Colon (tissue), 2 donors: ENCODE measurements around the gene INTS4.
"Not testable (repeated sequence)": the region's sequence is repeated elsewhere in the genome, so short reads cannot be mapped to it uniquely, and the experiment has no call there.

ENCODE experiments used
- FAIRE-seq: peaks from 2 replicates; lab custom pipeline; 2012; peaks lifted over from hg19 to GRCh38; lab: Jason Lieb, UNC
- donor health status: control.
- donor health status: control.

The INTS4 gene

DNA sequence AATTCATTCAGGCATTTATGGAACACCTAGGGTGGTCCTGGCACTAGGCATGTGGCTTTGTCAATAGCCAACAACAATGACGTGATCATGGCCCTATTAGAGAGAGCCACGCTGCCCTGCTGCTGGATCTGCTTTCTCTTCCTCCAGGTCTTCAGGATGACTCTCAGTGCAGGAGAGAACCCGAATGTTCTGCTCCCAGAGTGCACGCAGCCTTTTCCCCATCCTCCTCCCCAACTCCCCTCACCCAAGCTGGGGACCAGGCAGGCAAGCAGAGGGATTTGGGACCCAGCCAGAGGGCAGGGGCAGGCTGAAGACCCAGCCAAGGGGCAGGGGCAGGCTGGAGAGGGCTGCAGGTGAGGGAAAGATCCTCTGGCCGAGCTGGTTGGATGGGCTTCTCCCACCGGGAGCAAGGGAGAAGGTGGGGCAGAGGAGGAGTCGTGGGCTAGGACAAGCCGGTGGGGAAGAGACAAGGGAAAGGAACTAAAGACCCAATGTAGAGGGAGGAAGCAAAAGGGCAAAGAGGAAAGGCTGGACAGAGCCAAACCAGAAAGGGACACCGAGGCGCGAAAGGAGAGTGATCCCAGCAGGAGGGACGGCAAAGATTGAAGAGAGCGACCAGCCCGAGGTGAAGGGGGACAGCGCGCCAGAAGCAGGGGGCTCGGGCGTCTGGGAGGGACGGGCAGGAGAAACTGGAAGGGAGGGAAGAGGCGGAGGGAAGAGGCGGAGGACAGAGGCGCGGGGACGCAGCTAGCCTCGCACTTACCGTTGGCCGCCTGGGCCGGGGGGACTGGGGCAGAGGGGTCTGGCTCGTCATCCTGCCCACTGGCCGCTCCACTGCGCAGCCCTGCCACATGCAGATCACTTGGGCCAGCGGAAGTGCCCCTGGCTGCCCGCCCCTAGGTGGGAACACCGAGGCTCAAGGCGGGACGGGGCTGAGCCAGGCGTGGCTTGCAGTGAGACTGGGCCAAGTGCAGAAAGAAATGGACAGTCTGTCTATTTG, 28.2 kb upstream of the INTS4 start, which contains the start of gene KCTD14:
Gene KCTD14 (minus strand): TSS at position 880 of the 1,000 bp plus-strand sequence. CDS start 27 bp downstream, at position 853.
- no peak for FAIRE-seq

DNA sequence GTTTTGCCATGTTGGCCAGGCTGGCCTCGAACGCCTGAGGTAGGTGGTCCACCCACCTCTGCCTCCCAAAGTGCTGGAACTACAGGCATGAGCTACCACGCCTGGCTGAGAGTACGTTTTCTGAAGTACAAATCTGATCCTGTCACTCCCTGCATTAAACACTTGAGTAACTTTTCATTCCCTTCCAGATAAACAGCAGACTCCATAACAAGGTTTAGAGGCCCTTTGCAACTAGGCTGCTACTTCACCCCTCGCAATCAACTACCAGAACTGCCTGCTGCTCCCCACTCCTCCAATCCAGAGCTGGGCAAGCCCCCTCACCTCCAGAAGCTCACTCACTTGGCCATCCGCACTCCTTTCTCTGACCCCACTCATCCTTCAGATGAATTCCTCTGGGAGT, 27.1 kb upstream of the INTS4 start:
- no peak for FAIRE-seq

DNA sequence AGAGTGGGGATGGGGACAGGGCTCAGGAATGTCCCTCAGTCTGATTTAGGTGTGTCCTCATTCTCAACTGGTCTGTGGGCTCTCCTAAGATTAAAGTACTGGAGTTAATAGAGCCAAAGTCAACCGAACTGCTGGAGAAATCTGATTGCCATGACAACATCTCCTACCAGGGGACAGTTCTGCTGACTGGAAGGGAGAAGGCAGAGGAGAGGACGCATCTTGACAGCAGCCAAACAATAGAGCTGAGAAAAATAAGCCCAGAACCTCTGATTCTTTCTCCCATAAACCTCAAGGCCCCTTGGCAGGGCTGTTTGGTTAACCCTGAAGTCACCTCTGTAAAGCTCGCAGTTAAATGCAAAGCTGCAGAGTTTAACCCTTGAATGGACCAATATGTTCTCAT, 25.8 kb upstream of the INTS4 start:
- no peak for FAIRE-seq

DNA sequence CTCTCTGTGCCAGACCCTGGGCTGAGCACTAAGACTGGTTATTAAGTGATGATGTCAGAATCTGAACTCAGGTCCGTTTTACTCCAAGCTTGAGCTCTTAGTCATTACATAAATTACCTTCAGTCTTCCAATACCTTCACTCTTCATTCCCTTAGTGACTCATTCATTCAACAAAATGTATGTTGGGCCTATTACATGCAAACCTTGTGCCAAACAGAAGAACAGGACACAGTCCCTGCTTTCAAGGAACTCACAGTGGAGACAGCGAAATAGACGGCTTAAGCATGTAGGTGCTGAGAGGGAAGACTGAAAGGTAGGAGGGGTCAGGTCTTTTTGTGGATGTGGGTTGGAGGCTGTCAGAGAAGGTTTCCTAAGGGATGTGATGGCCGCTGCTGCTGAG, 25.3 kb upstream of the INTS4 start:
- no peak for FAIRE-seq

DNA sequence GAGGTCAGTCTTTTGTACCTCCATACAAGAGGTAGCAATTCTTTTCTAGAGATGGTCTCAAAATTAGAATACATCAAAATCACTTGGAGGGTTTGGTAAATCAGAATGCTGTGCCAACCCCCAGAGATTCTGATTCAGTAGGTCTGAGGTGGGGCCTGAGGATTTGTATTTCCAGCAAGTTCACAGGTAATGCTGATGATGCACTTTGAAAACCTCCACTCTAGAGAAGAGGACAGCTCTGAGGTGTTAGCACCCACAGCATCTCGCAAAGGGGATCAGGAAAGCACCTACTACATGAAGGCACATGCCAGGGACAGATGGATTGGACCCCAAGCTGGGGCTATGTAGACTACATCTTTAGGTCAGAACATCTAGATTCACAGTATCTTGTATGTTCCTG, 21.4 kb upstream of the INTS4 start:
- no peak for FAIRE-seq

DNA sequence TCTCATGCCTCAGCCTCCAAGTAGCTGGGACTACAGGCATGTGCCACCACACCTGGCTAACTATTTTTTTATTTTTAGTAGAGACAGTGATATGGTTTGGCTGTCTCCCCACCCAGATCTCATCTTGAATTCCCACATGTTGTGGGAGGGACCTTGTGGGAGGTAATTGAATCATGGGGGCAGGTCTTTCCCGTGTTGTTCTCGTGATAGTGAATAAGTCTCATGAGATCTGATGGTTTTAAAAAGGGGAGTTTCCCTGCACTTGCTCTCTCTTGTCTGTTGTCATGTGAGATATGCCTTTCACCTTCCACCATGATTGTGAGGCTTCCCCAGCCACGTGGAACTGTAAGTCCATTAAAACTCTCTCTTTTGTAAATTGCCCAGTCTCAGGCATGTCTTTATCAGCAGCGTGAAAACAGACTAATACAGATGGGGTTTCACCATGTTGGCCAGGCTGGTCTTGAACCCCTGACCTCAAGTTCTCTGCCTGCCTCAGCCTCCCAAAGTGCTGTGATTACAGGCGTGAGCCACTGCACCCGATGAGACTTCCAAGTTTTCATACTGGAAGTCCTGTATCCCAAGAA, 20.6 kb upstream of the INTS4 start:
- FAIRE-seq = not testable (repeated sequence)

DNA sequence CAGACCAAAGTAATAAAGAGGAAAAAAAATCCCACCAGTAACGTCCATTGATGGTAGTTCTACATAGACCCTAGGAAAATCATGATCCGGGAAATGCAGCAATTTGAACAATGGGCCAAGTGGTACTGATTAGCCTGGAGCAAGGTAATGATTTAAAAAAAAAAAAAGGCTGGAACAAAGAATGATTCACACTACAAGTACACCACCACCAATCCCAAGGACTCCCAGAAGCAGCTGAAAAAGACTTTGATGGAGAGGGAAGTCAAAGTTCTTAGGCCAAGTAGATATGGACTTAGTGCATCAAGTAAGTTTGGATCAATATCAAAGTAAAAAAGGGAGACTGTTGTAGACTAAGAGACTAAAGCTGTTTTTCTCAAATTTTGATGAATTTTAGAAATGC, 16.8 kb upstream of the INTS4 start:
- no peak for FAIRE-seq

DNA sequence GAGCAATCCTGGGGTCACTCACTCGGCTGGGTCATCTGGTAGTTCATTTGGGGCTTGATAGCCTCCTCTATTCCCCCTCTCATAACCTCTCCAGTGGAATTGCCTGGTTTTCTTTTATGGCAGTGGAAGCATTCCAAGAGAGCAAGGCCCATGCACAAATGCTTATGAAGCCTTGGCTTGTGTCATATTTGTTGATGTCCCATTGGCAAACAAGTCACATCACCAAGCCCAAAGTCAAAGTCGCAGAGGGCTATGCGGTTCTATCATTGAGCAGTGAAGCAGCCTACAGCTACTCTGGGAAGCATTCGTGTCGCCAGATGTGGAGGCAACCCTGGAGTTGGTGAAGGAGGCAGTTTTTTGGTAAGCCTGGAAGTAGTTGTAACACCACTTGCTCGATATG, 16.3 kb upstream of the INTS4 start:
- no peak for FAIRE-seq

DNA sequence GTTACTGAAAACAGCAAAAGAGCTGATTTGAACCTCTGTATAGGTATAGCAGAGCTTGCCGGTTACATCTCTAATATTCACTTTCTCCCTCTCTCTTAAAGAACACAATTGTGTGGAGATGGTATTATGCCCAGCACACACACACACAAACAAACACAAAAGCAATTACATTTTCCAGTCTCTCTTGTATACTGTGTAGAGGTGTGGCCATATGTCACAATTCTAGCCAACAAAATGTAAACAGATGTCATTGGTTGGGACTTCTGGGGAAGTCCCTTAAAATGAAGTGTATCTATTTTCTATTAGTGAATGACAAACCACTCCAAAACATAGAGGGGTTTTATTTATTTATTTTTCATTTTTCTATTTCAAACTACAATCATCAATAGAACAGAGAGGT, 15.8 kb upstream of the INTS4 start:
- no peak for FAIRE-seq

DNA sequence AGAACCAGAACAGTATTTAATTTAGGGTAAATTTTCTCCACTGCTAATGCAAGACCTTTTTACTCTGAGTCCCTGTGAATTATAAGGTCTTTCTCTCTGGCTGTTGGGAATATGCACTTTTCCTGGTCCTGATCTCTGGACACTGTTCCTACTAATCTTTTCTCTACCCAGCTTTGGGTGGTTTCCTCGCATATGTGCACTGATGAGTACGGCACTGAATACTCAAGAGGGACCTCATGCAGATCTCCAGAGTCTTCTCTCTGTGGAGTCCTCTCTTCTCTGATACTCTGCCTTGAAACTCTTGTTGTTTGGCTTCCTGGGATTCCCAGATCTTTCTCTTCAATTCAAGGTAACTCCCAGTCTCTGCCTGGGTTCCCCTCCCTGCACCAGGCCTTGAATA, 14.6 kb upstream of the INTS4 start:
- FAIRE-seq = no peak

DNA sequence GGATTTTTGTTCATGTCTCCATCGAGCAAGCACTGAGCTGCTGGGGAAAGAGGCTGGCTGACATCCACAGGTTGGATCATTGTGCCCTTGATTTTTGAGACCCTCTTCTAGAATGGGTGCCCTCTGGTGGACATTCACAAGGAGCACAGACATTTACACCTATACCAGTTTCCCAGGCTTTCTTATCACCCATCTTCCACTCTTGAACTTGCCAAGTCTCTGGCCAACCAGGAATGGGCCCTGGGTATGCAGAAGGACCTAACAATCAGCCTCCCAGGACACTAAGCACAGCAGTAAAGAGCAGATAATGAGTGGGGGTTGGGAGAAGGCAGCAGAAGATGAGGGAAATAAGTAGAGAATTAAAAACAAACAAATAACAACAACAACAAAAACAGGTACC, 5.7 kb upstream of the INTS4 start:
- no peak for FAIRE-seq

DNA sequence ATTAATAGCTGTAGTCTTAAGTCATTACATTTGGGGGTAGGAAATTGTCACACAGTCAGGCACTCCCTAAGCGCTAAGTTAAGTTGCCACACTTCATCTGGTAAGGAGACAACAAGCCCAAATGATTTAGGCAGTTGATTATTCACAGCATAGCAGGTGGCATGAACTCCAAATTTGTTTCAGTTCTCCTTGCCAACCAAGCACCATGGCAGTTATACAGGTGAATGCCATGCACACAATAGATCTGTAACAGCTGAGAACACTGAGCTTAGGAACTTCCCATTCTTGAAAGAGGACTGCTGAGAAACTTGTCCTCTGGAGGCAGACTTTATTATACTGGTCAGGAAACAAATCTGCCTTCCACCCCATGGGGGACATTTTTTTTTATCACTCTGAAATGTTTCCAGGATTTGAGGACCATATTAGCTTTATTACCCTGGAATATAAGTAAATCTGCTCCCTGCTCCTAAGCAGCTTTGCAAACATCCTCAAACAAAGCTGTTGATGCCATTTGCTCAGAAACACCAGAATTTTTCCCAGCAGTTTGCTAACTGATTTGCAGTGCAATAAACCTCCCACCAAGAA, 5.1 kb upstream of the INTS4 start:
- FAIRE-seq = no peak

DNA sequence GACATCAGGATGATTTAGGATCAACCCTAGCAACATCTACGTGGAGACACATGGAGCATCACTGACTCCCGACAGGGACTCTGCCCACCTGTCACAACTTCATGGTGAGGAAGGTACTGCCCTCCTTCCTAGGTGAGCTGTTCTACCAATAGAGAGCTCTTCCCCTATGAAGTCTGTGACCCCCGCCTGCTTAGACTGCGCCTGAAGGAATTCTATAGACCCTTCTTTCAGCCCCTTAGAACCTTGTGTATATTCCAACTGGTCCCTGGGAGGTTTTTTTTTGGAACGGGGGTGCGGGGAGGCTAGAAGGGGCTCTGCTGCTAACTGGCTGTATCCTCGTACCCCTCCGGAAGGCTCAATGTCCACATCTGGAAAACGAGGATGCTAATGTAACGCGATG, 566 bp downstream of the INTS4 start:
- no peak for FAIRE-seq

DNA sequence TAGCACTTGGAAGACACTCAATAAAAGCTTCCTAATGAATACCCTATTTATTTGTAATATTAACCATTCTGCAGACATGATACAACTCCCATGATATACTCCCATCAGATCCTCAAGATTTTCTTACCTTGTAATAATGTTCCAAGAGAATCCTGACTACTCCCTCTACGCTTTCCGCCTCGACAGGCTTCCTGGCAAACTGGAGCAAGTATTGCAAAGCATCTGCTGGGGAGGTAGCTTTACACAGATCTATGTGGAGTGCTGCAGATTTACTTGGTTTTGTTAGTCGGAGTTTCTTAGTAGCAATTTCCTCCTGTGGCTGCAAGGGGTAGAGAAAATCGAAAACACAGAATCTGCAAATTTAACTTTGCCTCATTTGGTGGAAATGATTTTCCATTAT, 3.5 kb downstream of the INTS4 start:
- no peak for FAIRE-seq

DNA sequence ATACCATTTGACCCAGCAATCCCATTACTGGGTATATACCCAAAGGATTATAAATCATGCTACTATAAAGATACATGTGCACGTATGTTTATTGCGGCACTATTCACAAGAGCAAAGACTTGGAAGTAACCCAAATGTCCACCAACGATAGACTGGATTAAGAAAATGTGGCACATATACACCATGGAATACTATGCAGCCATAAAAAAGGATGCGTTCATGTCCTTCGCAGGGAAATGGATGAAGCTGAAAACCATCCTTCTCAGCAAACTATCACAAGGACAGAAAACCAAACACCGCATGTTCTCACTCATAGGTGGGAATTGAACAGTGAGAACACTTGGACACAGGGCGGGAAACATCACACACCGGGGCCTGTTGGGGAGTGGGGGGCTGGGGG, 8.0 kb downstream of the INTS4 start:
- FAIRE-seq = not testable (repeated sequence)

DNA sequence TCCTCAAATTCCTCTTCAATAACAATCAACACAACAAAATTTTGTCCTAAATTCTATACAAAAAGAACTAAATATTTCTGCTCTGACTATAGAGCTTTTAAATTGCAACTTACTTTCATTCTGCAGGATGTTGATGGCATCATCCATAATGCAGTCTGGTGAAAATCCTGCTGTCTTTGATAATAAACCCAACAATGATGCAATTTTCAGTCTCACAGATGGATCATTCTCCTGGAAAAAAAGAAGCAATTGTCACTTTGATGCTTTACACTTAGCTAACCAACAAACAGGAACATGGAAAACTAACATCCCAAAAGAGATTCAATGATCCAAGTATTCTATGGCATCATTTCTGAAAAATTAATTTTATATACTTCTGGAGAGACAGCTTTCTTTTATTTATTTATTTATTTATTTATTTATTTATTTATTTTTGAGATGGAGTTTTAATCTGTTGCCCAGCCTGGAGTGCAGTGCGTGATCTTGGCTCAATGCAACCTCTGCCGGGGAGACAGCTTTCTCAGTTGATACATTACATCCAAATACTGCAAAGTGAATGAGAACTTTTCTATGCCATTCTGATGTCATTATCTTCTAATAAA, 13.0 kb downstream of the INTS4 start:
- FAIRE-seq = no peak

DNA sequence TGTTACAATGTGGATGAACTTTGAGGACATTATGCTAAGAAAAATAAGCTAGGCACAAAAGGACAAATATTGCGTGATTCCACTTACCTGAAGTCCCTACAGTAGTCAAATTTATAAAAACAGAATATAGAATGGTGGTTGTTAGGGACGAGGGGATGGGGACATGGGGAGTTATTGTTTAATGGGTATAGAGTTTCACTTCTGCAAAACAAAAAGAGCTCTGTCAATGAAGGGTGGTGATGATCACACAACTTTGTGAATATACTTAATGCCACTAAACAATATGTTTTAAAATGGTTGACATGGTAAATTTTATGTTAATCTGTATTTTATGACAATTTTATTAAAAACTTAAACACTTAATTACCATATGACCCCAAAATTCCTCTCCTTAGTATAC, 26.1 kb downstream of the INTS4 start:
- no peak for FAIRE-seq

DNA sequence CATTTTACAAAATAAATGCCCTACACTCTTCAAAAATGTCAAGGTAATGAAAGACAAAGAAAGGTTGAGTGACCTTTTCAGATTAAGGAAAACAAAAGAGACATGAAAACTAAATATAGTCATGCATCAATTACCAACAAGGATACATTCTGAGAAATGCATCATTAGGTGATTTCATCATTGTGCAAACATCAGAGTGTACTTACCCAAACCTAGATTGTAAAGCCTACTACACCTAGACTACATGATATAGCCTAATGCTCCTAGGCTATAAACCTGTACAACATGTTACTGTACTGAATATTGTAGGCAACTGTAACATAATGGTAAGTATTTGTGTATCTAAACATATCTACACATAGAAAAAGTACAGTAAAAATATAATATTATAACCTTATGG, 26.7 kb downstream of the INTS4 start:
- no peak for FAIRE-seq

DNA sequence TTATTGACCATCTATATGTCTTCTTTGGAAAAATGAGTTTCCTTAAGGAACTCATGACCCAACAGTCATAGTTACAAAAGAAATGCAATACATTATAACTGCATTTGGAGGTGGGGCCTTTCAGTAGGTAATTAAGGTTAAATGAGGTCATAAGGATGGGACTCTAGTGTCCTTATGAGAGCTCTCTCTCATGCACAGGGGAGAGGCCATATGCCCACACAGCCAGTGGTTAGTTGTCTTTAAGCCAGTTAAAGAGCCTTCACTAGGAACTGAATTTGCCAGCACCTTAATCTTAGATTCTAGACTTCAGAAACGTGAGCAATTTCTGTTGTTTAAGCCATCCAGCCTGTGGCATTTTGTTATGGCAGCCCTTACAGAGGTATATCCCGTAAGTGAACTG, 27.3 kb downstream of the INTS4 start:
- no peak for FAIRE-seq

DNA sequence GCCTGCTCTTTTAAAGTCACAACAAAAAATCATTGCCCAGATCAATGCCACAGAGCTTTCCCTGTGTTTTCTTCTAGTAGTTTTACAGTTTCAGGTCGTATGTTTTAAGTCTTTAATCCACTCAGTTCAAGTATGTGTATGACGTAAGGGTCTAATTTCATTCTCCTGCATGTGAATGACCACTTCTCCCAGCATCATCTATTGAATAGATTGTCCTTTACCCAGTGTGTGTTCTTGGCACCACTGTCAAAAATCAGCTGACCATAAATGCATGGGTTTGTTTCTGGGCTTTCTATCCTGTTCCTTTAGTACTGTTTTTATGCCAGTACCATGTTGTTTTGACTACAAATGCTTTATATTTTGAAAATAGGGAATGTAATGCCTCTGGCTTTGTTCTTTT, 28.1 kb downstream of the INTS4 start:
- no peak for FAIRE-seq

DNA sequence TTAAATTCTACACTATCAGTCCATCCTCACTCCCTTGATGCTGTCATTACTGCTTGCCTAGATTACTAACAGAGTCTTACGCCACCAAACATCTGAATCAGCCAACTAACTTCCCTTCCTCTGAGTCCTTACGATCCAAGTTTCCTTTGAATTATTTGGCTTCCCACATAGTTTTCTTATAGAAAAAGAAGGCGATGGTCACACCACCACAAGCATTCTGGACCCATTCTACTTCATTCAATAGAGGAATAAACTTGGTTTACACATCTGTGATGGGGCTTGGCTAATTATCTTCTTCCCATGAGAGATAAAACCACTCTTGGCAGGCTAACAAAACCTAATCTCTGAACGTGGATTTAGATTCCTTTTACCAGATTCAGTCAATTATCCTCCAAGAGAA, 35.0 kb downstream of the INTS4 start:
- no peak for FAIRE-seq

DNA sequence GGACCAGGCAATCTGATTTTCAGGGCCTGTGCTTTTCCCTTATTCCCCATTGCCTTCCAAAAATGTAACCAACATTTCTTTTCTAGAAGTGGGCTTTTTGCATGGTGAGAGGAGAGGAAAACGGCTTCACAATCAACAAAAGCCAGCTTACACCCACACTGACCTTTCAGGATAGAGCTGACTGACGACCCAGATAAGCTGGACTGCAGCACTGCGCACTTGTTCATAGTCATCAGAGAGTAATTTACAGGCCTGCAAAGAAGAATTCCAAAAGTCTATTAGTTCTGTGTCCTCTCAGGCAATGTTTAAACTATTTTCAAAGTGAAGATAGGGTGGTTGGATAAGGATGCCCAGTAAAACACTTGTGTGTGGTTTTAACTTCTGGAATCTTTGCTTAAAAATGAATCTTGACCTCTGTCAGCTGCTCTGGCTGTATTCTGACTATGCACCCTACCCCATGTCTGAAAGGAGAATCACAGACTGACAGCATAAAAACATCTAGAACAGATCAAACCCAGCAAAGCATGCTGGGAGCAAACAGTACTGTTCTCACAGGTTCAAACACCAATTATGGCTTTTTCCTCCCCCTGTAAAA, 35.8 kb downstream of the INTS4 start:
- not testable (repeated sequence) for FAIRE-seq
